H1 (cell line): ENCODE results near the gene VWA3B. TPM values are rescaled to one million over a fixed set of nuclear protein-coding genes. Genes with fewer than 3 reads are reported as not detected.

Source experiments
- CTCF ChIA-PET: fragments of 300-600 bp; sonication (Branson Sonifier 250); formaldehyde crosslinking; loops from one replicate; lab custom pipeline; 2021; ENCODE audit not compliant: partially characterized antibody; lab: Charles Lee
- POLR2A ChIA-PET: fragments of 300-600 bp; sonication (Branson Sonifier 250); formaldehyde crosslinking; loops from one replicate; lab custom pipeline; 2021; ENCODE audit warnings: inconsistent platforms; ENCODE audit not compliant: partially characterized antibody; lab: Charles Lee
- DNase-seq, 2 experiments: peaks; one replicate each; pipeline versions ENCODE4 v3.0.0 to v3.0.0-alpha.2; 2010 to 2022; ENCODE audit warnings: low spot score in 2 of 2, low read depth in 1 of 2, mixed read lengths in 1 of 2
- FAIRE-seq: peaks from 2 replicates; lab custom pipeline; 2011; peaks lifted over from hg19 to GRCh38; lab: Jason Lieb, UNC
- H2AFZ ChIP-seq: 2 replicates; pipeline ENCODE4 v1.8.1; 2012; ENCODE audit warnings: low read length, inconsistent platforms
- H2AK5ac ChIP-seq: 2 replicates; pipeline ENCODE4 v1.6.1; 2013; ENCODE audit warnings: low read depth, low read length
- H2BK120ac ChIP-seq: replicated peaks from 2 replicates; pipeline ENCODE3; 2013; ENCODE audit warnings: low read depth, low read length, inconsistent platforms
- H2BK12ac ChIP-seq: 2 replicates; pipeline ENCODE4 v1.6.1; 2013; ENCODE audit warnings: low read depth, low read length
- H2BK15ac ChIP-seq: 2 replicates; pipeline ENCODE4 v1.6.1; 2013; ENCODE audit warnings: low read length
- H2BK20ac ChIP-seq: 2 replicates; pipeline ENCODE4 v1.6.1; 2013; ENCODE audit warnings: low read length
- H2BK5ac ChIP-seq: 2 replicates; pipeline ENCODE4 v1.6.1; 2013; ENCODE audit warnings: low read depth, low read length
- H3K14ac ChIP-seq: 2 replicates; pipeline ENCODE4 v1.6.1; 2013; ENCODE audit warnings: inconsistent platforms; ENCODE audit not compliant: insufficient read length
- H3K18ac ChIP-seq: 2 replicates; pipeline ENCODE4 v1.6.1; 2013; ENCODE audit warnings: low read length; ENCODE audit errors: extremely low read depth
- H3K23ac ChIP-seq: 2 replicates; pipeline ENCODE4 v1.6.1; 2013; ENCODE audit warnings: inconsistent platforms; ENCODE audit not compliant: insufficient read length
- H3K23me2 ChIP-seq: 2 replicates; pipeline ENCODE4 v1.6.1; 2013; ENCODE audit warnings: low read depth, low read length
- H3K27ac ChIP-seq: 2 replicates; pipeline ENCODE4 v1.6.1; 2011; ENCODE audit warnings: low read depth, low read length, inconsistent platforms
- H3K27me3 ChIP-seq, 4 experiments: replicated peaks in 1 of 4; 1 replicate in 1 of 4; 2 replicates in 3 of 4; pipeline versions ENCODE4 v1.6.1 to v1.8.1; 2011 to 2013; ENCODE audit warnings: low read length in 3 of 4, mild to moderate bottlenecking in 3 of 4, inconsistent platforms in 2 of 4, mixed read lengths in 2 of 4, moderate library complexity in 1 of 4; ENCODE audit not compliant: control insufficient read depth in 3 of 4, insufficient read depth in 3 of 4; ENCODE audit errors: extremely low read depth in 1 of 4
- H3K36me3 ChIP-seq, 4 experiments: 2 replicates each; pipeline versions ENCODE4 v1.6.1 to v1.8.1; 2011 to 2013; ENCODE audit warnings: mild to moderate bottlenecking in 4 of 4, low read length in 3 of 4, moderate library complexity in 2 of 4, control low read depth in 1 of 4, inconsistent platforms in 1 of 4; ENCODE audit not compliant: insufficient read depth in 4 of 4, control insufficient read depth in 2 of 4
- H3K4ac ChIP-seq: replicated peaks from 2 replicates; pipeline ENCODE3; 2013; ENCODE audit warnings: low read length, low read depth, mixed read lengths, inconsistent platforms; ENCODE audit not compliant: insufficient read length
- H3K4me1 ChIP-seq, 4 experiments: replicated peaks in 1 of 4; 1 replicate in 1 of 4; 2 replicates in 3 of 4; pipeline versions ENCODE4 v1.6.1 to v1.8.1; 2011 to 2013; ENCODE audit warnings: low read length in 3 of 4, inconsistent platforms in 2 of 4, mixed read lengths in 1 of 4; ENCODE audit not compliant: insufficient read depth in 4 of 4, control insufficient read depth in 3 of 4
- H3K4me2 ChIP-seq, 2 experiments: 2 replicates each; pipeline versions ENCODE4 v1.6.1 to v1.8.1; 2011 to 2013; ENCODE audit warnings: low read depth in 2 of 2, low read length in 2 of 2, control low read depth in 1 of 2, inconsistent platforms in 1 of 2, mild to moderate bottlenecking in 1 of 2; ENCODE audit not compliant: insufficient read depth in 1 of 2
- H3K4me3 ChIP-seq, 4 experiments: fragments of 200-600, 300-600 bp in 1 of 4; sonication (generic), shearing (Covaris generic), sonication (Bioruptor Twin) in 1 of 4; 2 replicates each; pipeline versions ENCODE4 v1.5.1 to v1.8.1; 2011 to 2016; ENCODE audit warnings: low read length in 4 of 4, low read depth in 3 of 4, control low read depth in 2 of 4, inconsistent platforms in 2 of 4, mild to moderate bottlenecking in 2 of 4, mixed read lengths in 1 of 4, moderate library complexity in 1 of 4; ENCODE audit not compliant: insufficient read depth in 2 of 4; ENCODE audit errors: extremely low read depth in 1 of 4
- H3K56ac ChIP-seq: replicated peaks from 2 replicates; pipeline ENCODE3; 2013; ENCODE audit warnings: low read depth, mild to moderate bottlenecking, mixed read lengths, low read length, inconsistent platforms; ENCODE audit not compliant: insufficient read length
- H3K79me1 ChIP-seq: 2 replicates; pipeline ENCODE4 v1.6.1; 2013; ENCODE audit warnings: low read depth, low read length, control low read depth
- H3K79me2 ChIP-seq, 2 experiments: 2 replicates each; pipeline versions ENCODE4 v1.6.1 to v1.8.1; 2012 to 2013; ENCODE audit warnings: low read length in 2 of 2, mild to moderate bottlenecking in 2 of 2, inconsistent platforms in 1 of 2; ENCODE audit not compliant: insufficient read depth in 2 of 2, control insufficient read depth in 1 of 2
- H3K9ac ChIP-seq, 4 experiments: replicated peaks in 1 of 4; 1 replicate in 1 of 4; 2 replicates in 3 of 4; pipeline versions ENCODE4 v1.6.1 to v1.8.1; 2011 to 2013; ENCODE audit warnings: low read depth in 3 of 4, low read length in 3 of 4, control low read depth in 2 of 4, mild to moderate bottlenecking in 2 of 4, moderate library complexity in 2 of 4, inconsistent platforms in 1 of 4; ENCODE audit errors: extremely low read depth in 1 of 4
- H3K9me3 ChIP-seq, 2 experiments: 2 replicates each; pipeline versions ENCODE4 v1.6.1 to v1.8.1; 2012 to 2013; ENCODE audit warnings: mild to moderate bottlenecking in 2 of 2, moderate library complexity in 2 of 2, control low read depth in 1 of 2, inconsistent platforms in 1 of 2, low read depth in 1 of 2, low read length in 1 of 2, mixed read lengths in 1 of 2; ENCODE audit not compliant: insufficient read depth in 2 of 2
- H4K20me1 ChIP-seq, 2 experiments: replicated peaks in 1 of 2; 2 replicates each; pipeline versions ENCODE3 to v1.8.1; 2011 to 2013; ENCODE audit warnings: inconsistent platforms in 2 of 2, low read length in 2 of 2, mild to moderate bottlenecking in 1 of 2; ENCODE audit not compliant: insufficient read depth in 2 of 2, control insufficient read depth in 1 of 2
- H4K5ac ChIP-seq: 2 replicates; pipeline ENCODE4 v1.6.1; 2013; ENCODE audit warnings: low read length, low read depth, mixed read lengths, inconsistent platforms; ENCODE audit not compliant: insufficient read length
- H4K8ac ChIP-seq: 2 replicates; pipeline ENCODE4 v1.8.0; 2013; ENCODE audit warnings: mild to moderate bottlenecking, moderate library complexity, low read length, inconsistent platforms; ENCODE audit not compliant: insufficient read depth; ENCODE audit errors: extremely low read depth
- H4K91ac ChIP-seq: replicated peaks from 2 replicates; pipeline ENCODE3; 2013; ENCODE audit warnings: low read length, mixed read lengths, inconsistent platforms; ENCODE audit not compliant: insufficient read length
- CEBPB ChIP-seq: IDR thresholded peaks from 2 replicates; pipeline ENCODE4 v1.6.1; 2012; ENCODE audit warnings: low read depth, low read length
- KDM1A ChIP-seq: fragments of 200-600, 300-600 bp; sonication (generic); IDR thresholded peaks from 2 replicates; pipeline ENCODE4 v1.7.1; 2016; ENCODE audit warnings: mild to moderate bottlenecking, low read length, borderline replicate concordance
- PHF8 ChIP-seq: fragments of 200-600 bp; sonication (generic); conservative IDR thresholded peaks from 2 replicates; pipeline ENCODE4 v1.7.1; 2012; ENCODE audit warnings: low read depth, mild to moderate bottlenecking, inconsistent platforms, low read length, moderate library complexity
- RFX5 ChIP-seq: IDR thresholded peaks from 2 replicates; pipeline ENCODE4 v1.6.1; 2011; ENCODE audit warnings: low read depth, low read length, improper control_type of control experiment, borderline replicate concordance
- SAP30 ChIP-seq: fragments of 300-600 bp; sonication (generic); IDR thresholded peaks from 2 replicates; pipeline ENCODE4 v1.7.1; 2012; ENCODE audit warnings: low read length, moderate library complexity, mild to moderate bottlenecking, inconsistent platforms; ENCODE audit not compliant: insufficient read depth, insufficient replicate concordance
- SP4 ChIP-seq: IDR thresholded peaks from 2 replicates; pipeline ENCODE4 v1.6.1; 2012; ENCODE audit warnings: low read length, inconsistent platforms
- TBP ChIP-seq: IDR thresholded peaks from 2 replicates; pipeline ENCODE4 v1.6.1; 2011; ENCODE audit warnings: low read depth, low read length, improper control_type of control experiment
- TCF12 ChIP-seq: IDR thresholded peaks from 2 replicates; pipeline ENCODE4 v1.6.1; 2011; ENCODE audit warnings: low read depth, mild to moderate bottlenecking, low read length
- TEAD4 ChIP-seq: IDR thresholded peaks from 2 replicates; pipeline ENCODE4 v1.6.1; 2012; ENCODE audit warnings: low read depth, low read length, inconsistent platforms, mixed read lengths
- WGBS, 2 experiments: shearing (Covaris generic) in 1 of 2; methylation state at CpG; one replicate each; pipeline versions ENCODE4 v1.1.6 to v1.1.7; 2013 to 2015; ENCODE audit warnings: low lambda C conversion rate in 2 of 2, mixed read lengths in 2 of 2, inconsistent platforms in 1 of 2, low coverage in 1 of 2, missing lambda C conversion rate in 1 of 2; ENCODE audit not compliant: insufficient replicate concordance in 2 of 2, insufficient coverage in 1 of 2, insufficient read length in 1 of 2; ENCODE audit errors: extremely low coverage in 1 of 2, missing lambda C conversion rate in 1 of 2; 5-methylcytosine and 5-hydroxymethylcytosine counted together
- polyA plus RNA-seq, 7 experiments: library from polyadenylated mRNA; depleted of rRNA in 3 of 7; stranded (reverse) in 5 of 7; unstranded in 2 of 7; fragments of >200 nt in 5 of 7; fragments of 200-250 nt in 2 of 7; gene quantifications; 1 replicate in 5 of 7; 2 replicates in 1 of 7; 4 replicates in 1 of 7; pipeline versions ENCODE4 v1.2.1 to v1.2.3, GENCODE V29; 2011 to 2013; ENCODE audit warnings: missing spikeins in 2 of 7, mixed read lengths in 2 of 7
- total RNA-seq: library from RNA; stranded (reverse); fragmentation: NEBNext Ultra II Directional; extraction: Animal tissue kit (Norgen Biotek cat#: 25700); gene quantifications from 2 replicates; pipeline ENCODE4 v1.2.1, GENCODE V29; 2021

VWA3B gene
- total and polyA plus RNA-seq, 2 of the 8 experiments (the other 6 are each of a cell fraction or from before 2014, with no cell fraction given), result not detected

- H3K4me2 ChIP-seq, result no peak overlapping the region
- H3K23me2 ChIP-seq, result no peaks in the 10 kb centered on the region; the same call in 1 of the 2 replicates
- CTCF ChIA-PET, result interaction anchor here (1.4 kb wide), 1 partner anchor 426 kb away, joined by 4 read pairs; no protein-coding TSS in a partner anchor
- H3K18ac ChIP-seq, result no peak overlapping the region
- H2BK12ac ChIP-seq, result no peak overlapping the region
- no peak for TF ChIP-seq KDM1A
- TF ChIP-seq CEBPB, result no peak
- TF ChIP-seq TCF12, result no peak
- TF ChIP-seq SP4, result no peak
- TF ChIP-seq TBP, result no peak
- TF ChIP-seq RFX5, result no peak
- TF ChIP-seq PHF8, result no peak
- no peak for TF ChIP-seq SAP30
- TF ChIP-seq TEAD4, result no peak
- H3K4me1 ChIP-seq, result no peaks in the 10 kb centered on the region
- H3K27ac ChIP-seq, result no peak overlapping the region
- H3K23ac ChIP-seq, result no peak overlapping the region
- no peaks in the 10 kb centered on the region; a peak in 1 of 7 replicates for H3K27me3 ChIP-seq
- H3K79me1 ChIP-seq, result no peaks in the 10 kb centered on the region
- no peak overlapping the region for H2BK5ac ChIP-seq
- no peak overlapping the region for H2AK5ac ChIP-seq
- no peak overlapping the region for H4K8ac ChIP-seq
- H2BK15ac ChIP-seq, result no peak overlapping the region
- no peak overlapping the region for H3K4me3 ChIP-seq
- no peaks in the 10 kb centered on the region for H3K36me3 ChIP-seq
- WGBS, 2 experiments, result 89% methylated on average over 3 of the region's 3 CpGs; no CpG with 5 or more reads in 1 of the 2 experiments
- H2BK120ac ChIP-seq, result no peak overlapping the region
- POLR2A ChIA-PET, result no interaction called here
- FAIRE-seq (no peak), DNase-seq (no peak)
- H4K91ac ChIP-seq, result no peak overlapping the region
- H3K14ac ChIP-seq, result no peak overlapping the region
- H3K9ac ChIP-seq, result no peak overlapping the region
- H2AFZ ChIP-seq, result no peak overlapping the region
- no peak overlapping the region for H3K56ac ChIP-seq
- no peaks in the 10 kb centered on the region for H4K20me1 ChIP-seq
- no peaks in the 10 kb centered on the region for H3K9me3 ChIP-seq
- H3K4ac ChIP-seq, result no peak overlapping the region
- H2BK20ac ChIP-seq, result no peak overlapping the region
- H3K79me2 ChIP-seq, result no peaks in the 10 kb centered on the region
- H4K5ac ChIP-seq, result no peak overlapping the region
Measured at GRCh38 chr2:98170076-98170475, 83.1 kb downstream of the VWA3B start.
